SH-SY5Y (cell line): ENCODE measurements around the gene TEX52.

Source experiments
- GATA2 ChIP-seq: IDR thresholded peaks from 2 replicates; pipeline ENCODE4 v1.6.1; 2011; ENCODE audit warnings: mild to moderate bottlenecking, low read depth, low read length
- GATA3 ChIP-seq: IDR thresholded peaks from 2 replicates; pipeline ENCODE4 v1.6.1; 2011; ENCODE audit warnings: low read depth, mild to moderate bottlenecking, low read length, moderate library complexity

- TF ChIP-seq GATA2 (no peak), GATA3 (no peak)
Measured at GRCh38 chr12:2829275-2829674, 27.6 kb downstream of the TEX52 start.
